ENCODE data around the gene PEBP1.
"Not testable (repeated sequence)": the region's sequence is repeated elsewhere in the genome, so short reads cannot be mapped to it uniquely, and the experiment has no call there.

PEBP1 gene

DNA sequence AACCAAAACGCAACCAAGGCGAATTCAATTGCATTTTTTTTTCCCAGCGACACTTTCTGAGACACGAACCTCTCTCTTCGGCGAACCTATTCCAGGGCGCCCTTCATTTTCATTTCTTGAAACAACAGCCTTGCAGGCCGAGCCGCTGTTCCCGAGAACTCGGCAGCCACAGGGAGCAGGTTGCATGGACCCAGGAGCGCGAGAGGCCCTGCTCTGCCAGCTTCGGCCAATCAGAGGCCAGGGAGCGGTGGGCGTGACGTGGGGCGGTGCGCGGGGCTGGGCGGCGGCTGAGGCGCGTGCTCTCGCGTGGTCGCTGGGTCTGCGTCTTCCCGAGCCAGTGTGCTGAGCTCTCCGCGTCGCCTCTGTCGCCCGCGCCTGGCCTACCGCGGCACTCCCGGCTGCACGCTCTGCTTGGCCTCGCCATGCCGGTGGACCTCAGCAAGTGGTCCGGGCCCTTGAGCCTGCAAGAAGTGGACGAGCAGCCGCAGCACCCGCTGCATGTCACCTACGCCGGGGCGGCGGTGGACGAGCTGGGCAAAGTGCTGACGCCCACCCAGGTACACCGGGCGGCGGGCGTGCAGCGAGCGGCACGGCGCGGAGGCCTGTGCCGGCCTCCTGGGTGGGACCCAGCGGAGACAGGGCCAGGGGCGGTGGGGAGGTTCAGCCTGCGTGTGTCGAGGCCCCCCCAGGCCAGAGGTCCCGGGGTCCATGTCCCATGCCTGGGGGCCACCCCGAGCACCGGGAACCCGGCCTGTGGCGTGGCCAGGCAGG, at the start of gene PEBP1:
TSS of gene PEBP1 (plus strand) at position 337 of the 771 bp plus-strand sequence. CDS start at position 423, 86 bp downstream.
- peak; percentile 62 to 96 (median 94) for DNase-seq

DNA sequence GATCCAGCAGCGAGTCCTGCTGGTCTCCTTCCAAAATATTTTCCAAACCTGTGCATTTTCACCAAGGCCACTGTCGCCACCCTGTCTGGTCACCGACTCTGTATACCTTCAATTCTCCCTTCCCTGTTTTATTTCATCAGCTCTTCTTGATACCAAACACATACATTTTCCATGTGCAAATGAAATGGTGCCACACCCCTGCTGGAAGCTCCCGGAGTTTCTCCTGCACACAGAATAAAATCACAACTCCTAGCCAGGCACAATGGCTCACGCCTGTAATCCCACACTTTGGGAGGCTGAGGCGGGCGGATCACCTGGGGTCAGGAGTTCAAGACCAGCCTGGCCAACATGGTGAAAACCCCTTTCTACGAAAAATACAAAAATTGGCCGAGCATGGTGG, 46.1 kb upstream of the PEBP1 start:
- no peak for DNase-seq

DNA sequence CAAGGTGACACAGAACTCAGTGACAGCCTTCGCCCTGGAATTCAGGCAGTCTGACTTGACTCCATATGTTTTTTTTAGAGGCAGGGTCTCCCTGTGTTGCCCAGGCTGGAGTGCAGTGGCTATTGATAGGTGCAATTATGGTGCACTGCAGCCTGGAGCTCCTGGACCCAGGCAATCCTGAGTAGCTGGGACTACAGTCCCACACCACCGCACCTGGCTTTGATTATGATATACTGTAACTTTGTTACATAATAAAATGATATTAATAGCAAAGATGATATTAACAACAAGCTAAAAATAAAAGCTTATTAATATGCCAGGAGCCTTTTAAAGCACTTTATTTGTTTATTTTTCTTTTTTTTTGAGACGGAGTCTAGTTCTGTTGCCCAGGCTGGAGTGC, 41.9 kb upstream of the PEBP1 start:
- DNase-seq: no peak

DNA sequence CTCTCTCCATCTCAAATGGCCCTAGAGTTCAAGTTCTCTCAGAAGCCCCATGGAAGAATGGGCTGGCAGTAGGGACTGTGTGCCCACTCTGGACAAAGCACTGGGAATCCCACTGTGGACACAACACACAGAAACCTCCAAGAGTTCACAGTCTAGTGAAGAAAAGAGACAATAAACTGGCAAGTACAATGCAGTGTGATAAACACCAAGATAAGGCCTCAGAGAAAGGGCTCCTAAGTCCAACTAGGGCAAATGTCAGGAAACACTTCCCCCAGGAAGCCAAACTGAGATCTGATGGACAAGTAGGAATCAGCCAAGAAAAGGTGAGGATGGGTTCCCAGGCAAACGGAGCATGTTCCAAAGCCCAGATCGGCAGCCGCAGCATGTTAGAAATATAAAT, 37.5 kb upstream of the PEBP1 start:
- no peak for DNase-seq

DNA sequence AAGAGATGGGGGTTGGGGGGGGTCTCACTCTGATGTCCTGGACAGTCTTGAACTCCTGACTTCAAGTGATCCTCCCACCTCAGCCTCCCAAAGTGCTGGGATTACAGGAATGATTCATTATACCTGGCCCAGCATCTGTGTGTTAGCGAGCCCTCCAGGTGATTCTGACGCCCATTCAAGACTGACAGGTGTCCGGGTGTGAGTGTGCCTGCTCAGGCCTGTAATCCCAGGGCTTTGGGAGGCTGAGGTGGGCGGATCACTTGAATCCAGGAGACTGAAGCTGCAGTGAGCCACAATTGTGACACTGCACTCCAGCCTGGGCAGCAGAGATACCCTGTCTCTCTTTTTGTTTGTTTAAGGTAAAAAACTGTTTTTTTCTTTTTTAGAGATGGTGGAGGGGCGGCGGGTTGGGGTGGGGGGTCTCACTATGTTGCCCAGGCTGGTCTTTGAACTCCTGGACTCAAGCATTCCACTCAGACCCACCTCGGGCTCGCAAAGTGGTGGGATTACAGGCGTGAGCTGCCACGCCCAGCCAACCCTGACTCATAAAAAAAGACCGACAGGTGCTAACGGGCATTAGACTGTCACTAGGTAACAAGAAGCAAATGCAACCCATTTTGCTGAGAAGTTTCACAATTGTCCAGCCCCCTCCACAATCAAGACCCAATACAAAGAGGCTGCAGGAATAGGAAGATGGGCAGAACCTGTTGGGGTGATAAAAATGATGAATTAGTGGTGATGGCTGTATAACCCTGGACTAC, 36.8 kb upstream of the PEBP1 start:
- no peak for DNase-seq

DNA sequence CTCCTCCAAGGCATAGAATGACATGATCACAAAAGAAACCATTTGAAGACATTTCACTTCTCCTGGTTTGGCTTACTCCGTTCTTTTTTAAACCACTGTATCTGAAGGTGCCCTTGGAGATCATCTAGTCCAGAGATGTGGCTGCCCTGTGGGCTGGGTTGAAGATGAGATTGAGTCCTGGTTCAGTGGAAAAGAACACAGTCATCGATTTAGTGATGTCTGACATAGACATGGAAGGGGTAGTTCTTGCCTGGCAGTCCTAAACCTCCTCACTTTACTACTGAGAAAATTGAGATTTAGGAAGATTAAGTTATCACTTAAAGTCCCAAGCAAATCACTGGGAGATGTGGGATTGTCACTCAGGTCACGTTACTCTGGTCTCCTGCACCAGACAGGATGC, 34.9 kb upstream of the PEBP1 start:
- no peak for DNase-seq

DNA sequence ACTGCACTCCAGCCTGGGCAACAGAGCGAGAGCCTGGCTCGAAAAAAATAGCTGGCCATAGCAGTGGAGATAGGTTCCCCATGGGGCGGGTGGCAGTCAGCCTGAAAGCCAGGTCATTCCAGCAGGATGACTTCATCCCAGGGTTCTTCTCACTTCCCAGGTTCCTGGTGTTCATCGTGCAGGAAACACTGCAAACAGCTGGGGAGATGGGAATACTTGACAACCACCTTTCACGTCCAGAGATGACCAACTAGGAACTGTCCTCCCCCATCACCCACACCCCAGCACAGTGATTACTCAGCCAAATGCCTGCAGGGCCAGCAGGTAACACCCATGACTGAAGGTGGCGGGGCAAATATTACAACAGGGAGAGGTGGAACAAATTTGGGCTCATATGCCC, 33.9 kb upstream of the PEBP1 start:
- DNase-seq: no peak

DNA sequence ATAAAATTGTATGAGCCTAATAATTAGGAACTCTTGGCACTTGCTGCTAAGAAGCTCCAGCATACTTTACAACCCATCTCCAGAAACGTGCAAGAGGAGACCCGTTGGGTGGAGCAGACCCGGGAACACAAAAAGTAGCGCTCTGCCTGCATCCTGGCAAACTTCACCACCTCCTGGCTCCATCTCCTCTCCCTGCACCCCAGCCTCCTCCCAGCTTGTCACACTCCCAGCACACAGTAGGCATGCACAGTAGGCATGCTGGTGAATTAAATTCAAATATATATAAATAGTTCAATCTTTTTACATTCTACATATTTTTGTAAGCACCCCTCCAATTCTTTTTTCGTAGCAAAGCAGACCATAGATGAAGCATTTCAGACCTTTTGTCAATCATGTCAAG, 33.3 kb upstream of the PEBP1 start:
- no peak for DNase-seq

DNA sequence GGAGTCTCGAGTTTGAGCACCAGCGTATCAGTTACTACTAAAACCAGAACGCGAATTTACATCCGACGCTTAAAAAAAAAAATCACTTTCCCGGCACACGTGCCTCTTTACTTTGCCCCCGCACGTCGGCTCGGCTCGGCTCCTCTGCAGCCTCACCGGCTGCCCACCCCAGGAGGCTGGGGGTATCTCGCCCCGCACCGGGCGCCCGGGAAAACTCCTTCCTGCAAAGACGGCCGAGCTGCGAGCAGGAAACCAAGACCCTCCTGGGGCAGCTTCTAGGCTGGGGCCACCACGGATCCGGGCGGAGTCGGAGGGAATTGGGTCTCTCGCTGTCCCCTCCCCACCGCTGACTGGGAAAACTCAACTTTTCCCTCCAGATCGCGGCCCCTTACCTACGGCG, 32.7 kb upstream of the PEBP1 start:
- DNase-seq: peak in 3 of 14 donors; percentile 27 to 59 (median 30)

DNA sequence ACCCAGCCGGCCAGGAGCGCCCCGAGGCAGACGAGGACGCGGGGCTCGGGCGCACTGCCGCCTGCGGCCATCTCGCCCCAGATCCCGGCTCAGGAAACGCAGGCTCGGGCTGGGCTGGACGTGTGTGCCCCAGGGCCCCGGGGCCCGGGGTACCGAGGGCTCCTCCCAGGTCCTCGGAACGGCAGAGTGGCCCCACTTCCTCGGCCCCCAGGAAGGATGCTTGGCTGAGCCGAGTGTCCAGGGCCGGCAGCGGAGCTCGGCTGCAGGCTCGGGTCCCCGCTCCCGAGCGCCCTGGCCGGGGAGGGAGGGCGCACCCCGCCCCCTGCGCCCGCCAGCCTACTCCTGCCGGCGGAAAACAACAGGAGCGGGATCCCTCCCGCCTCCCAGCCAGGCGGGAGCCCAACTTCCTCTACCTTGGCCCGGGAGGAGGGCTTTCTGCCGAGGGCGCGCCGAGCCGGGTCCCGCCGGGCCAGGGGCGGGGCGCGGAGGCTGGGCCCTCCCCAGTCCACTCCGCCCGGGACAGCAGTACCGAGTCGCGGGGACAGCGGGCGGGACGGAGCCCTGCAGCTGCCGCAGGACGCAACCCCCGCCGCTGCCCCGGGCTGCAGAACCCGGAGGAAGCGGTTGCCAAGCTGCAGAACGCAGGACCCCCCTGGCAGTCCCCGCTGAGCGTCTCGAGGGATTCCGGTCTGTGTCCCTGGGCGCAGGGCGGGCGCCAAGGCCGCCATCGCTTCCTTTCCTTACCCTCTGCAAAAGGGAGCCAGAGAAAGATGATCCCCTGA, 32.1 kb upstream of the PEBP1 start, which contains the start of gene VSIG10:
TSS of gene VSIG10 (minus strand) at position 411 of the 782 bp plus-strand sequence. CDS start at position 71, 340 bp downstream.
- peak in 12 of 14 donors; percentile 3 to 74 (median 57) for DNase-seq

DNA sequence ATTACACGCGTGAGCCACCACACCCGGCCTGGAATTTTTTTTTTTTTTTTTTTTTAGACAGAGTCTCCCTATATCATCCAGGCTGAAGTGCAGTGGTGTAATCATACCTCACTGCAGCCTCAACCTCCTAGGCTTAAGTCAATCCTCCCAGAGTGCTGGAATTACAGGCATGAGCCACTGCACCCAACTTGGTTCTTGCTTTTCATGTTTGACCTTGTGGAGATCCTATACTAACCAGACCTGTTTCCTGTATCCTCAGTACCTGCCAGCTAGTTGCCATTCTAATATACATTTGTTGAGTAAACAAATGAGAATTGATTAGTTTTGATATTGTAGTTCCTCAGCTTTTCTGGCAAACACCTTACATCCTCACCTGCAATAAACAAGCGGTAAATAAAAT, 28.9 kb upstream of the PEBP1 start:
- no peak for DNase-seq

DNA sequence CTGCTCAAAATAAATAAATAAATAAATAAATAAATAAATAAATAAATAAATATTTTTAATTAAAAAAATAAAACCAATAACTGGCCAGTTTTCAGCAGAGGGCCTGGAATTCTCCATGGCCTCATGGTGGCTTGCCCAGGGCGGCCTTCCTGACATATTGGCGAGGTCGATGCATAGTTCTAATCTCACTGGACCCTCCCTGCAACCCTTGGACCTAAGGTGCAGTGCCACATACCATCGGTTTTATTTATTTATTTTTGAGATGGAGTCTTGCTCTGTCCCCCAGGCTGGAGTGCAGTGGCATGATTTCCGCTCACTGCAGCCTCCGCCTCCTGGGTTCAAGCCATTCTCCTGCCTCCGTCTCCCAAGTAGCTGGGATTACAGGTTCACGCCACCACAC, 28.2 kb upstream of the PEBP1 start:
- no peak for DNase-seq

DNA sequence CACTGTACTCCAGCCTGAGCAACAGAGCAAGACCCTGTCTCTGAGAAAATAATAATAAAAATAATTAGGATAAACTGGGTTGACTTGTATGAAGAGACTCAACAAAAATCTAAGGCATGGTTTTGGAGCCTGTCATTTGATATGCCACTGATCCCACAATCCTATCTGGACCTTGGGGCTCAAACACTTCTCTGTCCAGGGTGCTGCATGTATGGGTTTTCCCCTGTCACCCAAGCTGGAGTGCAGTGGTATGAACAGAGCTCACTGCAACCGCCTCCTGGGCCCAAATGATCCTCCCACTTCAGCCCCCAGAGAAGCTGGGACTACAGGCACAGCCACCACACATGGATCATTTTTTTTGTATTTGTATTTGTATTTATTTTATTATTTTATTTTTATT, 26.8 kb upstream of the PEBP1 start:
- DNase-seq: no peak

DNA sequence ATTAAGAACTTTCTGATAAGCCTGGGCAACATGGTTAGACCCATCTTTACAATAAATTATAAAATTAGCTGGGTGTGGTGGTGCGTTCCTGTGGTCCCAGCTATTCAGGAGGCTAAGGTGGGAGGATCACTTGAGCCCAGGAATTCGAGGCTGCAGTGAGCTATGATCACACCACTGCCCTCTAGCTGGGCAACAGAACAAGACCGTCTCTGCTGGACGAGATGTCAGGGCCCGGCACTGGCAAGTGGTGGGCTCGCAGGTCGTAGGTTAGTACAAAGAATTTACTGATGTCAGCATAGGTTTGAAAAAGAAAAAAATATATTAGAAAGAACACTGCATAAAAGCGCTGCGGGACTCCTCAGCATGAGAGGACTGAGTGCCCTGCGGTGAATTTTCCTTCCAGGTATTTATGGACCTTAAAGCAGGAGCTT, 16.5 kb upstream of the PEBP1 start:
- no peak for DNase-seq

DNA sequence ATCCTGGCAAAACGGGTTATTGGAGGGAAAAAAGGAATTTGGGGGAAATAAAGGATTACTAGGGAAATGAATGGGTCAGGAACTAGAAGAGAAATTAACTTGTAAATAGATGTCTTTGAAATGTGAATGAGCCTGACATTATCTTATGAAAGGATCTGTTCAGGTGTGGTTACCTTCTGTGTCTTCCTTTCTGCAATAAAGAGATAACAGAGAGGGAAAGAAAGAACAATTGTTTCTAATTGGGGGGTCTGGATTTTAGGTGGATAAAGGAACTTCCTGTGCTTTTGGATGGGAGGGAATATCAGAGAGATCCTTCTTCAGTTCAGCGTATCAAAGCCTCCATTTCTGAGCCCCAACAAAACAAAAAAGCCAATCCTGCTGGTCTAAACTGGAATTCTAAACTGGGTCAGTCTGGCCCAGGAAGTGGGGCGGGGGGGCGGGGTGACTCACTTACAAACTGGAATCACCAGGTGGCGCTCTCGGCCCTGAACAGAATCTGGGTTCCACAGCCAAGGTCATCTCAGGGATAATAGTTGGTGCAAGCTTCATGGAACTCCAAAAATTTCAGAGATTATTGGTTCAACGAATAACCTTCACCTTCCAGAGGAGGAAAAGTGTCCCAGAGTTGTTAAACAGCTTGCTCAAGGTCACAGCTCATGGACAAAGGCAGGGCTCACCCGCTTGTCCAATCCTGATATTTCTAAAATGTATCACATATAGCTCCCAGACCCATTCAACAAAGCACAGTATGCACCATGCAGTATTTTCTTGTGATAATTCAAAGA, 15.2 kb upstream of the PEBP1 start:
- DNase-seq: peak in 13 of 14 donors; percentile 9 to 76 (median 67)

DNA sequence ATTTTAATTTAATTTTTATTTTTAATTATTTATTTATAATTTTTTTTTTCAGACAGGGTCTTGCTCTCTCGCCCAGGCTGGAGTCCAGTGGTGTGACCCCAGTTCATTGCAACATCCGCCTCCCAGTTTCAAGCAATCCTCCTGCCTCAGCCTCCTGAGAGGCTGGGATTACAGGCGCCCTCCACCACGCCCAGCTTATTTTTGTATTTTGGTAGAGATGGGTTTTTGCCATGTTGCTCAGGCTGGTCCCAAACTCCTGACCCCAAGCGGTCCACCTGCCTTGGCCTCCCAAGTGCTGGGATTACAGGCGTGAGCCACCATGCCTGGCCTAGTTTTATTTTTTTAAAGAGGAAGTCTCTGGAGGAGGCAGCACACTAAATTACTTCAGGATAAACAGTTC, 13.7 kb upstream of the PEBP1 start:
- DNase-seq: no peak

DNA sequence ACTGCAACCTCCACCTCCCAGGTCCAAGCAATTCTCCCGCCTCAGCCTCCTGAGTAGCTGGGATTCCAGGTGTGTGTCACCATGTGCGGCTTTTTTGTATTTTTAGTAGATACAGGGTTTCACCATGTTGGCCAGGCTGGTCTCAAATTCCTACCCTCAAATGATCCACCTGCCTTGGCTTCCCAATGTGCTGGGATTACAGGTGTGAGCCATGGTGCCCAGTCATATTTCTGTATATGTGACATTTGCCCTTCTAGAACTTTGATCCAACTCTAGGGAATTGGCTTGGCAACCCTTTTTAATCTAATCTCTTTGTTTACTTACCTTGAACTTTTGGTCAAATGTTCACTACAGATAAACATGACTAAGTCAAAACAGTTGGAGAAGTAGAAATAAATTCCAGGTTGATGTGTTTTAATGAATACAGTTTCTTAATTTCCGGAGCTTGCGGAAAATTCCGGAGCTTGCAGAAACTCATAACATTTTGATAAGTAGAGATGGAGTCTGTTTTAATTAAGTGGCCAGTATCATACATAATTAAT, 11.5 kb upstream of the PEBP1 start:
- no peak for DNase-seq

DNA sequence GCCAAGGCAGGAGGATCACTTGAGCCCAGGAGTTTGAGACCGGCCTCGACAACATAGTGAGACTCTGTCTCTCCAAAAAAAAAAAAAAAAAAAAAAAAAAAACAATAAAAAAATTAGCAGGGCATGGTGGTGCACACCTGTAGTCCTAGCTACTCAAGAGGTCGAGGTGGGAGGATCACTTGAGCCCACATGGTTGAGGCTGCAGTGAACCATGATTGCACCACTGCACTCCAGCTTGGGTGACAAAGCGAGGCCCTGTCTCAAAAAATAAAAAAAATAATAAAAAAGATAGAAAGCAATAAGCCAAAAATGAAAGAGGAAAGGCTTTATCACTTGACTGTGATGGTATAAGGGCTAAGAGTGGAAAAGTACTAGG, 10.2 kb upstream of the PEBP1 start:
- DNase-seq: no peak

DNA sequence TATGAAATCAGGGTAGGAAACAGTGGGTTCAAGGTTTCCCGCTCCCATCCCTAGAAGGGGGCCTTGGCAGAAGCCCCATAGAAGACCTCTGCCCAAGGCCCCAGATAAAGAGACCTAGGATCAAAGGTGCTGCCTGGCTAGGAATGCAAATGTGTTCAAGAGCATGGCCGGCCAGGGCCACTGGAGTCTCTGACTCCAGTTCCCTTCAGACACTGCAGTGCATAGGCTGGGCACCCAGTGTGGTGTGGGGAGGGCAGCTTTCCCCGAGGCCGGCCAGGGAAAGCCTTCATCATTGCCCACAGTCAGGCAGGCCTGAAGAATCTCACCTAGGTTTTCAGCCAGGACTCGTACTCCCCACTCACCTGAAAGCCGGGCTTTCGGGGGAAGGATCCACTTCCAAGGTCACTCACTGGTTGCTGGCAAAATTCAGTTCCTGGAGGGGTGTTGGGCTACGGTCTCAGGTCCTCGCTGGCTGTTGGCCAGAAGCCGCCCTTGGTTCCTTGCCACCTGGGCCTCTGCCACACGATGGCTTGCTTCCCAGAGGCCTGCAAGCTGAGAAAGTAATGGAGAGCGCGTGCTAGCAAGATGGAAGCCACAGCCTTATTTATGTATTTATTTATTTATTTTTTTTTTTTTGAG, 9.7 kb upstream of the PEBP1 start:
- DNase-seq: peak in 8 of 14 donors; percentile 10 to 65 (median 22)

DNA sequence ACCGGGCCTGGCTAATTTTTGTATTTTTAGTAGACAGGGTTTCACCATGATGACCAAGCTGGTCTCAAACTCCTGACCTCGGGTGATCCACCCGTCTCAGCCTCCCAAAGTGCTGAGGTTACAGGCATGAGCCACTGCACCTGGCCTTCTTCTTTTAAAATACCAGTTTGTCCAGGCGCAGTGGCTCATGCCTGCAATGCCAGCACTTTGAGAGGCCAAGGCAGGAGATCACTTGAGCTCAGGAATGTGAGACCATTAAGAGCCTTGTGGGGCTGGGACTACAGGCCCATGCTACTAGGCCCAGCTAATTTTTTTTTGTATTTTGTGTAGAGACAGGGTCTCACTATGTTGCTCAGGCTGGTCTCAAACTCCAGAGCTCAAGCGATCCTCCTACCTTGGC, 8.1 kb upstream of the PEBP1 start:
- DNase-seq: no peak

DNA sequence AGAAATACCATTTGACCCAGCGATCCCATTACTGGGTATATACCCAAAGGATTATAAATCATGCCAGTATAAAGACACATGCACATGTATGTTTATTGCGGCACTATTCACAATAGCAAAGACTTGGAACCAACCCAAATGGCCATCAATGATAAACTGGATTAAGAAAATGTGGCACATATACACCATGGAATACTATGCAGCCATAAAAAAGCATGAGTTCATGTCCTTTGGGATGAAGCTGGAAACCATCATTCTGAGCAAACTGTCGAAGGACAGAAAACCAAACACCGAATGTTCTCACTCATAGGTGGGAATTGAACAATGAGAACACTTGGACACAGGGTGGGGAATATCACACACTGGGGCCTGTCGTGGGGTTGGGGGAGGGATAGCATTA, 6.5 kb upstream of the PEBP1 start:
- DNase-seq: not testable (repeated sequence)
